ENCODE measurements around the gene ADRA2C.
A peak's percentile ranks its signal among the peaks of the same experiment; 100 is the strongest.

ADRA2C gene

DNA sequence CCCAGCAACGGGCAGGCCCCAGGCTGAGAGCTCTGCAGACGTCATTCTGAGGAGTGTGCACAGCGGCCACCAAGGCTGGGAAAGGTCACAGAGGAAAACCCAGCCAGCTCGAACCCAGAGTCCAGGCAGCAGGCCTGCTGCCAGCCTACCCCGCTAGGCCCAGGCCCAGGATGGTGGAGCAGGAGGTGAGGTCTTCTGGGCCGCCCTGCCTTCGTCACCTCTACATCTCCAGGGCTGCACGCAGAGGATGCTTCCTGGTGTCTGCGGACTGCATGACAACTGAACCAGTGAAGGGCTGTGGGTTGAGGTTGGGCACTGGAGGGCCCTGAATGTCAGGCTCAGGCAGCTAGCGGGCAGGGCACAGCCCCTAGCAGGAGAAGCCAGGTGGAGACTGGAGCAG lies 5.8 kb upstream of the ADRA2C start:
- DNase-seq (ENCODE audit: low read depth, low spot score): no peak

DNA sequence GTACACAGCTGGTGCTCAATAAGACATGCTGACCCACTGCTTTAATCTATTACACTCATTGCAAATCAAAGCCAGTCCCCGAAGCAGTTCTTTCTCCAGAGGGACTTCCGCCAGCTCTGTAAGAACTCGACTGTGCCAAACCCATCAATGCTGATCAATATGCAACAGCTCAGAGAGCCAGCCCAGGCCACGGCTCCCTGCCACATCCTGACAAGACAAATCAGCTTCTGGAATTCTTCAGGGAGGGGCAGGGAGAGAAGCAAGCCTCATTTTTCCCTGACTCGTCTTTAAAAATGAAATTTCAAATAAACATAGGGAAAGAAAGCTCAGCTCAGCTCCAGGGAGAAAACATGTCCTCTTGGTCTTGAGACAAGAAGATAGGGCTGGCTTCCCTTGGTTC lies 5.3 kb upstream of the ADRA2C start:
- DNase-seq (ENCODE audit: low read depth, low spot score): no peak

DNA sequence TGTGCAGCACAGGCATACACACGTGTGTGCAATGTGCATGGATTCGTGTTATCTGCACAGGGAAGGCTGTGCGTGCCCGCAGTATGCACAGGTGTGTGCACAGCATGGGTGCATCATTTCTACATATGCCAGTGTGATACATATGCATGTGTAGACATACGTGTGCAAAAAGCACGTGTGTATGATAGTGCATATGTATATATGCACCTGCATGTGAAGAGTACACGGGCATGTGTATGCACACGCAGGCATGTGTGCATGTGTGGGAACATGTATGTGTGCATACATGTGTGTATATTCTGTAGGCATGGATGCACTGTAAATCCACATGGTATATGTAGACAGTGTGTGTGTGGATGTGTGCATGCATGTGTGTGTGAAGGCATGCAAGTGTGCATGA lies 3.9 kb upstream of the ADRA2C start:
- DNase-seq (ENCODE audit: low read depth, low spot score): no peak

DNA sequence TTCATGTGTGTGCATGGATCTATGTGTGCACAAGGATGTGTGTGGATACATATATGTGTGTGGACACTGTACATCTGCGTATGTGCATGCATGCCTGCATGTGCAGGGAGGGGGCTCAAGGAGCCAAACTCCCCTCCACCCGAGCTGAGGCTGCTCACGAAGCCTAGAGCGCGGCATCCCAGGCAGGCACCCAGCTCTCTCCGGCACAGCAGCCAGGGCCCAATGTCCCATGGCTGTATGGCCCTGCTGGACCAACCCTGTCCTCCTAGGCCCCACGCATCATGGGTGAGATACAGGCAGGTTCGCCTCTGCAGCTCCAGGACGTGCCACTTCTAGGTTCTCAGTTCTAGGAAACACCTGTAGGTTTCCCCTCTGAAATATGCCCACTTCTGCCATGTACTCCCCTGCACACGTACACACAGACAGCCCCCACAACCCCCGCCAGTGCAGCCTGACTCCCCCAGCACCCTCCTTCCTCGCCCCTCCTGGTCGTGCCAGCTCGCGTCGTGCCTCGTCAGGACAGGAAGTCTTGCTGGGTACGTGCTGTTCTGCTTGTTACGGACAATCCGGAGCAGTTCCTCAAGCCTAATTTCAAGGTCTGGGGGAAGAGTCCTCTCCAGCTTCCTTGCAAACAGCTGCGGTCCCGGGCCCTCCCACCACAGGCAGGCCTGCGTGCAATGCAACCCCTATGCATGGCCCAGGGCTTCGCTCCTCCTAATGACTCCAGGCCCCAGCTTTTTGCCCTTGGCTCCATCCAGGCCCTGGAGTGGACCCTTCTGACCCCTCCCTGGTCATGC lies 3.2 kb upstream of the ADRA2C start:
- DNase-seq (ENCODE audit: low read depth, low spot score): no peak

DNA sequence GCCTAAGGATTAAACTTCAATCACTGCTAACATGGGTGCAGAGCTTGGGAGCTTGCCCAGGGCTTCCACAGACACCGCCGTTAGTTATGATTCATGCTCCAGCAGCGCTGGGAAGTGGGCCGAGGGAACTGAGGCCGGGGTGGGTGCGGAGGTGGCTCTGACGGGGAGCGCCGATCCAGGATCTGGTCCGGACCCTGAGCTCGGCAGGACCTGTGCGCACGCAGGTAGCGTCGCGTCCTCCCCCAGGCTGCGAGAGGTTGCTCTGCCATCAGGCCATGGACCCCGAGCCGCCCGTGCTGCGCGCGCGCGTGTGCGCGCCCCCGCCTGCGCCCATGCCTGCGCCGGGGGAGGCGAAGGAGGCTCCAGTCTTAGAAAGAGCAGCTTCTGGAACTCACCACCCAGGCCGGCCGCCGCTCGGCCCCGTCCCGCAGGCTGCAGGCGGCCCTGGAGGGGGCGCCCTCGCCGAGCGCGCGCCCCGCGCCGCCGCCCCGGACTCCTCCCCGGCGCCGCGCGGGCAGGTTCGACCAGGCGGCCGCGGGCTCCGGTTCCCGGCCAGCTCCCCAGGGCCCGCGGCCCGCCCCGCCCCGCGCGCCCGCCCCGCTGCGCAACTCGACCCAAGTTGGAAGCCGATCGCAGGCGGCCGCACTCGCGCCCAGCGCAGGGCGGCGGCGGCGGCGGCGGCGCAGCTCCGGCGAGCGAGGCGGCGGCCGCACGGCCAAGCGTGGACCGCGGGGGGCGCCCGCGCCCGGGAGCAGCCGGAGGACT lies 732 bp upstream of the ADRA2C start:
- DNase-seq (ENCODE audit: low read depth, low spot score): peak; percentile 73

DNA sequence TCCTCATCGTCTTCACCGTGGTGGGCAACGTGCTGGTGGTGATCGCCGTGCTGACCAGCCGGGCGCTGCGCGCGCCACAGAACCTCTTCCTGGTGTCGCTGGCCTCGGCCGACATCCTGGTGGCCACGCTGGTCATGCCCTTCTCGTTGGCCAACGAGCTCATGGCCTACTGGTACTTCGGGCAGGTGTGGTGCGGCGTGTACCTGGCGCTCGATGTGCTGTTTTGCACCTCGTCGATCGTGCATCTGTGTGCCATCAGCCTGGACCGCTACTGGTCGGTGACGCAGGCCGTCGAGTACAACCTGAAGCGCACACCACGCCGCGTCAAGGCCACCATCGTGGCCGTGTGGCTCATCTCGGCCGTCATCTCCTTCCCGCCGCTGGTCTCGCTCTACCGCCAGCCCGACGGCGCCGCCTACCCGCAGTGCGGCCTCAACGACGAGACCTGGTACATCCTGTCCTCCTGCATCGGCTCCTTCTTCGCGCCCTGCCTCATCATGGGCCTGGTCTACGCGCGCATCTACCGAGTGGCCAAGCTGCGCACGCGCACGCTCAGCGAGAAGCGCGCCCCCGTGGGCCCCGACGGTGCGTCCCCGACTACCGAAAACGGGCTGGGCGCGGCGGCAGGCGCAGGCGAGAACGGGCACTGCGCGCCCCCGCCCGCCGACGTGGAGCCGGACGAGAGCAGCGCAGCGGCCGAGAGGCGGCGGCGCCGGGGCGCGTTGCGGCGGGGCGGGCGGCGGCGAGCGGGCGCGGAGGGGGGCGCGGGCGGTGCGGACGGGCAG lies 792 bp downstream of the ADRA2C start:
- peak; percentile 20 for DNase-seq (ENCODE audit: low read depth, low spot score)

DNA sequence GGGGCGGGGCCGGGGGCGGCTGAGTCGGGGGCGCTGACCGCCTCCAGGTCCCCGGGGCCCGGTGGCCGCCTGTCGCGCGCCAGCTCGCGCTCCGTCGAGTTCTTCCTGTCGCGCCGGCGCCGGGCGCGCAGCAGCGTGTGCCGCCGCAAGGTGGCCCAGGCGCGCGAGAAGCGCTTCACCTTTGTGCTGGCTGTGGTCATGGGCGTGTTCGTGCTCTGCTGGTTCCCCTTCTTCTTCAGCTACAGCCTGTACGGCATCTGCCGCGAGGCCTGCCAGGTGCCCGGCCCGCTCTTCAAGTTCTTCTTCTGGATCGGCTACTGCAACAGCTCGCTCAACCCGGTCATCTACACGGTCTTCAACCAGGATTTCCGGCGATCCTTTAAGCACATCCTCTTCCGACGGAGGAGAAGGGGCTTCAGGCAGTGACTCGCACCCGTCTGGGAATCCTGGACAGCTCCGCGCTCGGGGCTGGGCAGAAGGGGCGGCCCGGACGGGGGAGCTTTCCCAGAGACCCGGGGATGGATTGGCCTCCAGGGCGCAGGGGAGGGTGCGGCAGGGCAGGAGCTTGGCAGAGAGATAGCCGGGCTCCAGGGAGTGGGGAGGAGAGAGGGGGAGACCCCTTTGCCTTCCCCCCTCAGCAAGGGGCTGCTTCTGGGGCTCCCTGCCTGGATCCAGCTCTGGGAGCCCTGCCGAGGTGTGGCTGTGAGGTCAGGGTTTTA lies 1.5 kb downstream of the ADRA2C start:
- DNase-seq (ENCODE audit: low read depth, low spot score): peak; percentile 16

DNA sequence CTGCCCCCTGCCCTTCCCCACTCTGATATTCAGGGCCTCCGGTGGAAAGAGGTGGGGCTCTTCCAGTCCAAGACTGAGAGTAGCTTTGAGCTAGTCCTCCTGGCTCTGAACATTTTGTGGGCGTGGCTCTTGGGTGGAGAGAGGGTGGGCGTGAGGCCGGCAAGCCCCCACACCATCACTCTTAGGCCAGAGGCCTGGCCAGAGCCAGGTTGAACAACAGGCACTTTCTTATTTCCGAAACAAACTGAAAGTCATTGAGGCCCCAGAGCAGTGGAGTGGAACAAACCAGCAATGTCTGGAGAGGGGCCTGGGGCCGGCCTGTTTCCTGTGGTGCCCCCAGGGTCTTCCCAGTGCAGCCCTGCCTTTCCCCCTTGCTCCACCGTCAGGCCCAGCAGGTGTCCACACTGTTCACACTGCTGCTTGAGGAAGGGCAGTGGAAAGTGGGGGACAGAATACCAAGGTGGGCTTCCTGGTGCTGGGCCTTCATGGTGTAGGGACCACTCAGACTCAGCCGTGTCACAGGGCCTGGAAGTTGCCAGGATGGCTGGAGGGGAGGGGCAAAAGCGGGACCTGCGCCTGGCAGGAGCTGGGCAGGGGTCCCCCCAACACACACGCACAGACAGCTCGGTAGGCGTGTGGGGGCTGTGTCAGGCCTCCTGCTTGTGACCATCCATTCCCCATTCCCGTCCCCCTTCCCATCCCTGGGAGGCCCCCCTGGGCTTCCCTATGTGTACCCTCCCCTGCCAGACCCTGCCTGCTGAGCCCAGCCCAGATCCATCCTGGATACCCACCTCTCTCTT lies 2.9 kb downstream of the ADRA2C start:
- no peak for DNase-seq (ENCODE audit: low read depth, low spot score)

DNA sequence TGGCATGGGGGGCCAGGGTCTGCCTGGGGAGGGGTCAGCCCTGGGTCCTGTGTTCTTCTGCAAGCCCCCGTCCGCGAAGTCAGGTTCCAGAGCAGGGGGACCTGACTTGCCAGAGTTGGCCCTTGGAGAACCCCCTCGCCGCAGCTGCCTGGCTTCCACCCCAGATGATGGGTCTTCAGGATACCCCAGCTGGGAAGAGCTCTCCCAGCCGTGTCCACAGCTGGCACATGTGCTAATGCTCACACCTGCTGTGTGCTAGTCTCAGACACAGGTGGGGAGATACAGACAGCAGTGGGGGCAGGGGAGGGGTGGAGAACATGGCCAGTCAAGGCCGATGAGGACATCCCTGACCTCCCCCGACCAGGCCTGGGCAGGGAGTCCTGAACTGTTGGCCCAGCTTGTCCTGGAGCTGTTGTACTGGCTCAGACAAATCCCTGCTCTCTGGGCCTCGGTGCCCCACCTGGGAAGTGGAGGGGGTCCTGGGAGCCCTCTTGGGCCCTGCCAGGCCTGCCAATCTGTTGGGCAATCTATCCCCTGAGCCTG lies 3.5 kb downstream of the ADRA2C start:
- no peak for DNase-seq (ENCODE audit: low read depth, low spot score)

DNA sequence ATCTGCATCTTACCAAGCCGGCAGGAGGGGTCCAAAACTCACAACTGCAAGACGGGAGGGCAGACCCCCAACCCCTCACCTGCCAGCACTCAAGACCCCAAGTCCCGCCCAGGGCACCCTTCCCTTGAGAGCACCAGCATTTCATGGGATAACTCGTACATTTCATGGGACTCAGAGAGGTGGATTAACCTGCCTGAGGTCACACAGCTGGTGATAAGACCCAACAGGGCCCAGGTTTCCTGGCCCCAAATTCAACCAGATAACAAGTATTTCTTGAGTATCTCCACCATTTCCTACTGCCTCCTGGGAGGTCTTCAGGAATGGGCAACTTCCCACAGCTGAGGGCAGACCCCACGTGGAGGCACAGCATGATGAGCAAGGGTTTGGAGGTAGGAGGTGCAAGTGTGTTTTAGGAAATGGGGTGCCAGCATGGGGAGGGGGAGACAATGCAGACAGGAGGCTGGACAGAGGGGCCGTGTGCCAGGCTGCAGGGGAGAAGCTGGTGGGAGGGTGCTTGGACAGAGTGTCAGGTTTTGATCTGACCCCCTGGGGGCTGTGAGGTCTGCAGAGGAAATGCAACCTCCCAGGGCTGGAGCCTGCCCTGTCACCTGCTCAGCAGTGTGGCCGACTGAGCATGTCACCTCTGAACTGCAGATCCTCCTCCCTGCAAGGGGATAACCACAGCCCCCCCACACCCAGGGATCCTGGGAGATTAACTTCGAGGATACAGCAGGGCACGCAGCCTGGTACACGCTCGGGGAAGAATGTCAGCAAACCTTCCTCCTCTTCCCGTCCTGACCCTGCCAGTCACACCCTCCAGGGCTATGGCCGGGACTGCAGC lies 4.4 kb downstream of the ADRA2C start:
- no peak for DNase-seq (ENCODE audit: low read depth, low spot score)

DNA sequence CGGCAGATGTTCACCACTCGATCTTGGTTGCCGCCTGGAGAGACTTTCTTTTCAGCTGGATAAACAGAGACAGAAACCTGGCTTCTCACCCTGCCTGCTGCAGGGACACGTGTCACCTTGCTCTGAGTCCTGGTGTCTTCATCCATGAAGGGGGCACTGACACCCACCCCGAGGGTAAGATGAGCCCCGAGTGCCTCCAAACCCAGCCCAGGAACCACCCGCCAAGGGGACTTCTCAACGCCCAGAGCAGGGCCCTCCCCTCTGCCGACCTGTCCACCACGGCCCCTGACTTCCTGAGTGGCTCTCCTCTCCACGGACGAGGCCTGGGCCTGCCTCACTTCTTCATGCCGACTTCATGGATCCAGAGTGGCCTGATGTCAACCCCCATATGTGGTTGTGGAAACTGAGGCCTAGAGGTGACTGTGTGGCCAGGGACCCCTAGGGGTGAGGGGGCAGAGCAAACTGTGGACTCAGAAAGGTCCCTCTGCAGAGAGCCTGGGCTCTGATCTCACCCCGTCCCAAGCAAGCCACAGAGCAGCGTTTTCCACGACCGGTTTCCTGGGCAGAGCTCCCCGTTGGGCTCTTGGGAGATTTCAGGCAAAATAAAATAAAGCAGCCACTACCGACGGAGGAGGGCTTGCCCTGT lies 5.1 kb downstream of the ADRA2C start:
- no peak for DNase-seq (ENCODE audit: low read depth, low spot score)

DNA sequence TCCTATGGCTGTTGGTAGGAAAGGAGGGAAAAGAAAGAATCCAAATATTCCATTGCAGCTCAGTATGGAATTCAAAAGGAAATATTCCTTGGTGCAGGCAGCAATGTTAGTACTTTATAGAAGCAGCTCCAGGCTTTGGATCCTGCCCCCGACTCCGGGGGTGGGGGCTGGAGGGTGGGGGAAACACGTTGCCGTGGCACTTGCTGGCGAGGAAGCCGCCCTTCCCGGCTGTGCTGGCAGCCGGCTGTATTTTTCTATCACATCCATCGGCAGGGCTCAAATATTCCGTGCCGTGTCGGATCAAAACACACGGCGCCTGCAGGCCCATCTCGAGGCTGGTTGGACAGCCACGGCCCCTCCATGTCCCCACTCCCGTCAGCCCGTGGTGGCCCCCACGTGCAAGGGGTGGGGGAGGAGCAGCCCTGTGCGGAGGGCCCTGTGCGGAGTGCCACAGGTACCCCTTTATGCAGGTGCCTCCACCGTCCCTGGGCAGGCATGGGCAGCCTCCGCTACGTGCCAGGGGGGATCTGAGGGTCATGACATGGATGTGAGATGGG lies 5.8 kb downstream of the ADRA2C start:
- no peak for DNase-seq (ENCODE audit: low read depth, low spot score)

DNA sequence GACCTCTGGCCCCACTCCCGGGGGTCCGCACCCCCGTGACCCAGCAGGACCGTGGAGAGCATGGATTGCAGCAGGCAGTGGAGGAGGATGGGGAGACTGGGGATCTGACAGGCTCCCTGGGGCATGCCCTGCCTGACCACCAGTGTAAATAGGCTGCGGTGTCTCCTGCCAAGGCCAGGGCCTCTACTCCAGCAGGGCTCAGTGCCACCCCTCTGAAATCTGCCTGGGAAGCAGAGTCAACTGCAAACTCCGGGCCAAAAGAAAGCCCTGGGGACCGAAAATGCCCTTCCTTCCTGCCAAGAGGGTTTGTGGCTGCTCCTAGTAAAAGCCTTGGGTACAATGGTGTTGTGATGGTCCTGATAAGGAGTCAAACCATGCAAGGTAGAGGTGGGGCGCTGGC lies 6.4 kb downstream of the ADRA2C start:
- DNase-seq (ENCODE audit: low read depth, low spot score): no peak

DNA sequence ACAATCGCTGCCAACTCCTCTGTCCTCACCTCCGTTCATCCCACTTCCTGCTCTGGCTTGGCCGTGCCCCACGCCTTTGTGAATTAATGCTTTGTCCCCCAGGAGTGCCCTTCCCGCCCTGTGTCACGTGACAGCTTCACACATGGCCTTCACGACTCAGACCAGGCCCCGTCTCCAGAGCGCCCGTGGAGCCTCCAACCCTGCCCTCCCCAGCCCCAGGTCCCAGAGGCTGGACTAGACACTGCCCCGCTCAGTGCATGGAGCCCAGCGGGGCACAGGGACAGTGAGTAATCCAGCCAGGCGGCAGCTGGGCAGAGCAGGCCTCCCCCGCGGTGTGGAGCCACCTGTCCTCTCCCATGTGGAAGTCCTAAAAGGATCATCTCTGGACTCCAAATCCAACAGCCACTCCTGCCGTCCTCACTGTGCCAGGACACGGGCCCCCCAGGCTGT lies 7.4 kb downstream of the ADRA2C start:
- DNase-seq (ENCODE audit: low read depth, low spot score): no peak

DNA sequence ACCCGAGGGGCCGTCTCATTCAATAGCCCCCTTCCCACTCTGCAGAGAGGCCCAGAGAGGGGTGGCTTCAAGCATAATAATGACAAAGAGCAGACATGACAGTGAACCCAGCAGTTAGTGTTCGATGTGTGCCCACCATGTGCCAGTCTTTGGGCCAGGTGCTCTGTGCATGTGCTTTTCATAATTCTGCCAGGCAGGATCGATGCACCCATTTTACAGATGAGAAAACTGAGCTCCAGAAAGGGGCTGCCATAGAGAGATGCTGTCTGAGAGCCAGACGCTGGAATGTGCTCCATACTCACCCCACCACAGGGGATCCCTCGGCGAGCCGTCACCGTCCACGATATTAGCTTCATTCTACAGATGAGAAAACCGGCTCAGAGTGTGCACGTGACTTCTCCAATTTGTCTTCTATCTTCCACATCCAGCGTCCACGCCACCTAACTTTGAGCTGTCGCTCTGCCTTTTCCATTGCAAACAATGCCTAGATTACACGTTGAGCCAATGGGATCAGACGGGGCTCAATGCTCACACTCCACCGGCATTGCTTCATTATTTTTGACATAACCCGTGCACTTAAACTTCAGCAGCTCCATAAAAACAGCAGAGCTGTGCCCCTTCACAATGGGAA lies 8.2 kb downstream of the ADRA2C start:
- DNase-seq (ENCODE audit: low read depth, low spot score): no peak

DNA sequence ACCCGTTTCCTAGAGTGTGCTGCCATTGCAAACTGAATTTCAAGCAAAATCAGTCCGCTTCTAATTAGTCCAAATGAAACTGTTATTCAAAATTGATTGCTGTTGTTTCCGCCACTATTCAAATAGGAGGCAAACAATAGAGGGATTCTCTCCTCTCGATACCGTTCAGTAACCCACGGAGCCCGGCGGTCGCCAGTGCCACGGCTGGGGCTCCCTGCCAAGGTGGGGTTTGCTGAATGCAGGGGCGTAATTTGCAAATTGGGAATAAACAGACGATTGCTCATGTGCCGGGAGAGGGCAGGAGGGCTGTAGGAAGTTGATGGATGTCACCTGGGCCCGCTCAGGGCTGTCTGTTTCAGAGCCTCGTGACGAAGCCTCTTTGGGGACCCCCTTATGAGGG lies 8.8 kb downstream of the ADRA2C start:
- no peak for DNase-seq (ENCODE audit: low read depth, low spot score)

DNA sequence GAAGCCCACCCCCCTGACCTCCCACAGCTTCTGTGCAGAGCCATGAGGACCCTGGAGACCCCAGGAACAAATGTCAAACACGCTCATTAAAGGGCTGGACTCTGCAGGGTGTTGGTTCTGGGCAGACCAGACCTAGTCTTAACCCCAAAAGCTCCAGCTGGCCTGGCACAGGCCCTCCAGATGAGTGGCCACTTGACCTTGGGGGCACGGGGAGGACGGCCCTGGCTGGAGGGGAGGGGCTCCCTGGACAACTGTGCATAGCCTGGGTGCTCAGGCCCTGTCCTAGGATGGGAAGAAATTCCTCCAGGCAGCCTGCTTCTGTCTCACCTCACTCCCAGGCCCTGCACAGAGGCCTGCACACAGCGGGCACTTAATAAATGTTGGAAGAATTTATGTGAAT lies 9.4 kb downstream of the ADRA2C start:
- DNase-seq (ENCODE audit: low read depth, low spot score): no peak
